Effector memory CD8-positive, alpha-beta T cell (primary cell): ENCODE data around the gene NCEH1.

Experiments used
- ATAC-seq: fragments of 150-1000 bp; cut with Tn5 transposase; replicated peaks from 2 replicates; pipeline ENCODE4 v1.10.0; 2021; ENCODE audit warnings: mild to moderate bottlenecking, moderate library complexity
- DNase-seq, 3 experiments: peaks; one replicate each; pipeline ENCODE4 v3.0.0; 2021
- H3K27ac Mint-ChIP-seq, 2 donors: one replicate each; pipeline ENCODE4 v1.8.0; 2022; ENCODE audit warnings: mild to moderate bottlenecking in 2 of 2, mixed read lengths in 2 of 2, moderate library complexity in 2 of 2
- H3K27me3 Mint-ChIP-seq, 2 donors: one replicate each; pipeline ENCODE4 v1.8.0; 2022; ENCODE audit warnings: mixed read lengths in 2 of 2
- H3K36me3 Mint-ChIP-seq: one replicate; pipeline ENCODE4 v1.8.0; 2022; ENCODE audit warnings: mild to moderate bottlenecking, moderate library complexity, mixed read lengths; ENCODE audit not compliant: insufficient read depth
- H3K4me1 Mint-ChIP-seq, 2 donors: one replicate each; pipeline ENCODE4 v1.8.0; 2022; ENCODE audit warnings: low read depth in 2 of 2, mixed read lengths in 2 of 2
- H3K4me3 Mint-ChIP-seq, 2 donors: one replicate each; pipeline ENCODE4 v1.8.0; 2022; ENCODE audit warnings: mild to moderate bottlenecking in 2 of 2, mixed read lengths in 2 of 2, moderate library complexity in 2 of 2
- H3K9me3 Mint-ChIP-seq, 2 donors: one replicate each; pipeline ENCODE4 v1.8.0; 2022; ENCODE audit warnings: mixed read lengths in 2 of 2

The NCEH1 gene

GRCh38 chr3:172641291-172641690 is 69.6 kb downstream of the NCEH1 start:
- Mint-ChIP-seq H3K4me1 (peaks cover 0 to 3% of the 10 kb centered on the region in 2 donors), H3K27me3 (no peaks in the 10 kb centered on the region), H3K27ac (no peak overlapping the region), H3K4me3 (no peak overlapping the region), H3K36me3 (no peaks in the 10 kb centered on the region), H3K9me3 (no peaks in the 10 kb centered on the region)
- ATAC-seq (no peak), DNase-seq (no peak)

- Mint-ChIP-seq H3K4me1 (peaks cover under 1 to 3% of the 10 kb centered on the region in 2 donors), H3K4me3 (no peak overlapping the region), H3K27ac (no peak overlapping the region), H3K27me3 (no peaks in the 10 kb centered on the region), H3K9me3 (no peaks in the 10 kb centered on the region), H3K36me3 (no peaks in the 10 kb centered on the region)
- no peak for DNase-seq
- no peak for ATAC-seq
These were observed 70.1 kb downstream of the NCEH1 start for GRCh38 chr3:172640751-172641150.

- Mint-ChIP-seq H3K4me1 (peaks cover 3 to 8% of the 10 kb centered on the region in 2 donors), H3K27me3 (no peaks in the 10 kb centered on the region)
- ATAC-seq, result peak; percentile 84
These were observed 75.3 kb downstream of the NCEH1 start for GRCh38 chr3:172635588-172635987.

GRCh38 chr3:172634948-172635347 is 75.9 kb downstream of the NCEH1 start:
- no peak overlapping the region for H3K4me3 Mint-ChIP-seq
- H3K9me3 Mint-ChIP-seq, result no peaks in the 10 kb centered on the region
- ATAC-seq (no peak), DNase-seq (no peak)
- peaks cover 3 to 8% of the 10 kb centered on the region in 2 donors for H3K4me1 Mint-ChIP-seq
- H3K27me3 Mint-ChIP-seq, result no peaks in the 10 kb centered on the region
- H3K36me3 Mint-ChIP-seq, result no peaks in the 10 kb centered on the region
- H3K27ac Mint-ChIP-seq, result peak overlapping the region; percentile 32 to 79

More at GRCh38 chr3:172635588-172635987, 75.3 kb downstream of the NCEH1 start:
- Mint-ChIP-seq H3K27ac (peak overlapping the region in 1 of 2 donors; percentile 79), H3K4me3 (no peak overlapping the region), H3K36me3 (no peaks in the 10 kb centered on the region), H3K9me3 (no peaks in the 10 kb centered on the region)
- no peak for DNase-seq

GRCh38 chr3:172630316-172630715 is 80.6 kb downstream of the NCEH1 start:
- Mint-ChIP-seq H3K9me3 (no peaks in the 10 kb centered on the region), H3K4me3 (no peak overlapping the region), H3K27ac (no peak overlapping the region), H3K4me1 (peaks cover 0 to 3% of the 10 kb centered on the region in 2 donors), H3K36me3 (no peaks in the 10 kb centered on the region), H3K27me3 (no peaks in the 10 kb centered on the region)
- DNase-seq, result no peak
- no peak for ATAC-seq

GRCh38 chr3:172629470-172629869 is 81.4 kb downstream of the NCEH1 start:
- H3K27me3 Mint-ChIP-seq, result no peaks in the 10 kb centered on the region
- no peaks in the 10 kb centered on the region for H3K36me3 Mint-ChIP-seq
- no peak overlapping the region for H3K4me3 Mint-ChIP-seq
- ATAC-seq (no peak), DNase-seq (no peak)
- H3K27ac Mint-ChIP-seq, result no peak overlapping the region
- no peaks in the 10 kb centered on the region for H3K9me3 Mint-ChIP-seq
- H3K4me1 Mint-ChIP-seq, result no peaks in the 10 kb centered on the region

- Mint-ChIP-seq H3K4me1 (no peaks in the 10 kb centered on the region), H3K27me3 (no peaks in the 10 kb centered on the region), H3K27ac (no peak overlapping the region), H3K4me3 (no peak overlapping the region), H3K36me3 (peaks cover 3% of the 10 kb centered on the region), H3K9me3 (no peaks in the 10 kb centered on the region)
- no peak for ATAC-seq
- no peak for DNase-seq
These were observed 83.6 kb downstream of the NCEH1 start for GRCh38 chr3:172627057-172627809.

- ATAC-seq (no peak), DNase-seq (no peak)
- no peaks in the 10 kb centered on the region for H3K27me3 Mint-ChIP-seq
- peaks cover 3% of the 10 kb centered on the region for H3K36me3 Mint-ChIP-seq
- H3K9me3 Mint-ChIP-seq, result no peaks in the 10 kb centered on the region
- H3K4me3 Mint-ChIP-seq, result no peak overlapping the region
- no peak overlapping the region for H3K27ac Mint-ChIP-seq
- no peaks in the 10 kb centered on the region for H3K4me1 Mint-ChIP-seq
These were observed 84.7 kb downstream of the NCEH1 start for GRCh38 chr3:172626021-172626640.

- Mint-ChIP-seq H3K9me3 (no peaks in the 10 kb centered on the region), H3K4me3 (no peak overlapping the region), H3K36me3 (peaks cover 3% of the 10 kb centered on the region), H3K27ac (no peak overlapping the region), H3K27me3 (no peaks in the 10 kb centered on the region), H3K4me1 (no peaks in the 10 kb centered on the region)
- ATAC-seq (no peak), DNase-seq (no peak)
These were observed 85.5 kb downstream of the NCEH1 start for GRCh38 chr3:172625404-172625803.

GRCh38 chr3:172624999-172625398 is 85.9 kb downstream of the NCEH1 start:
- ATAC-seq (no peak), DNase-seq (no peak)
- Mint-ChIP-seq H3K27ac (no peak overlapping the region), H3K36me3 (peaks cover 3% of the 10 kb centered on the region), H3K27me3 (no peaks in the 10 kb centered on the region), H3K9me3 (no peaks in the 10 kb centered on the region), H3K4me1 (no peaks in the 10 kb centered on the region), H3K4me3 (no peak overlapping the region)

- Mint-ChIP-seq H3K27ac (no peak overlapping the region), H3K9me3 (no peaks in the 10 kb centered on the region), H3K4me3 (no peak overlapping the region), H3K36me3 (peaks cover 3% of the 10 kb centered on the region), H3K4me1 (no peaks in the 10 kb centered on the region), H3K27me3 (no peaks in the 10 kb centered on the region)
- ATAC-seq (peak; percentile 55), DNase-seq (peak; percentile 11 to 25 (median 17))
These were observed 87.8 kb downstream of the NCEH1 start for GRCh38 chr3:172622916-172623700.

GRCh38 chr3:172622156-172622555 is 88.7 kb downstream of the NCEH1 start:
- peaks cover 3% of the 10 kb centered on the region for H3K36me3 Mint-ChIP-seq
- no peak for DNase-seq
- peaks cover under 1 to 1% of the 10 kb centered on the region in 2 donors for H3K4me1 Mint-ChIP-seq
- no peaks in the 10 kb centered on the region for H3K9me3 Mint-ChIP-seq
- no peak overlapping the region for H3K4me3 Mint-ChIP-seq
- no peaks in the 10 kb centered on the region for H3K27me3 Mint-ChIP-seq
- no peak for ATAC-seq
- no peak overlapping the region for H3K27ac Mint-ChIP-seq

GRCh38 chr3:172617976-172618375 is 92.9 kb downstream of the NCEH1 start:
- no peak for DNase-seq
- no peak for ATAC-seq
- peaks cover 13 to 15% of the 10 kb centered on the region in 2 donors for H3K4me1 Mint-ChIP-seq
- H3K27ac Mint-ChIP-seq, result peak overlapping the region in 1 of 2 donors; percentile 15
- H3K4me3 Mint-ChIP-seq, result no peak overlapping the region
- no peaks in the 10 kb centered on the region for H3K36me3 Mint-ChIP-seq
- H3K9me3 Mint-ChIP-seq, result no peaks in the 10 kb centered on the region
- H3K27me3 Mint-ChIP-seq, result no peaks in the 10 kb centered on the region
